Activated CD8-positive, alpha-beta T cell treated with anti-CD3 and anti-CD28 coated beads, Interleukin-2, amount 10 ng/mL, durations not matched to agents 7 days and 5 days (primary cell): ENCODE data around the gene GNA15. TPM values are rescaled to one million over a fixed set of nuclear protein-coding genes. Genes with fewer than 3 reads are reported as not detected.
A peak's percentile ranks its signal among the peaks of the same experiment; 100 is the strongest.

Experiments
- ATAC-seq: fragments of 150-1000 bp; cut with Tn5 transposase; one replicate; pipeline ENCODE4 v1.10.0; 2021; ENCODE audit warnings: moderate library complexity
- CTCF ChIA-PET: fragments of 350-600 bp; sonication (Branson Sonifier 250); formaldehyde crosslinking; loops from one replicate; lab custom pipeline; 2021; ENCODE audit warnings: antibody characterized with exemption; lab: Charles Lee
- POLR2A ChIA-PET: fragments of 350-600 bp; sonication (Branson Sonifier 250); formaldehyde crosslinking; loops from one replicate; lab custom pipeline; 2021; ENCODE audit warnings: antibody characterized with exemption; lab: Charles Lee
- DNase-seq: peaks from one replicate; pipeline ENCODE4 v3.0.0-alpha.2; 2020
- H3K27ac Mint-ChIP-seq: one replicate; pipeline ENCODE4 v1.8.0; 2021; ENCODE audit warnings: mild to moderate bottlenecking, mixed read lengths
- H3K27me3 Mint-ChIP-seq: one replicate; pipeline ENCODE4 v1.8.0; 2021; ENCODE audit warnings: low read depth, mixed read lengths
- H3K36me3 Mint-ChIP-seq: one replicate; pipeline ENCODE4 v1.8.0; 2021; ENCODE audit warnings: low read depth, mixed read lengths
- H3K4me1 Mint-ChIP-seq: one replicate; pipeline ENCODE4 v1.8.0; 2021; ENCODE audit warnings: low read depth, mixed read lengths
- H3K4me3 Mint-ChIP-seq: one replicate; pipeline ENCODE4 v1.8.0; 2021; ENCODE audit warnings: mild to moderate bottlenecking, mixed read lengths
- H3K9me3 Mint-ChIP-seq: one replicate; pipeline ENCODE4 v1.8.0; 2022; ENCODE audit warnings: mixed read lengths; ENCODE audit not compliant: insufficient read depth
- total RNA-seq, 2 experiments: library from RNA; stranded (reverse); gene quantifications; one replicate each; pipeline ENCODE4 v1.2.3, GENCODE V29; 2021

GNA15 gene
- total RNA-seq, 2 experiments from 2014 or later = 23.8 to 24.5 TPM

DNA sequence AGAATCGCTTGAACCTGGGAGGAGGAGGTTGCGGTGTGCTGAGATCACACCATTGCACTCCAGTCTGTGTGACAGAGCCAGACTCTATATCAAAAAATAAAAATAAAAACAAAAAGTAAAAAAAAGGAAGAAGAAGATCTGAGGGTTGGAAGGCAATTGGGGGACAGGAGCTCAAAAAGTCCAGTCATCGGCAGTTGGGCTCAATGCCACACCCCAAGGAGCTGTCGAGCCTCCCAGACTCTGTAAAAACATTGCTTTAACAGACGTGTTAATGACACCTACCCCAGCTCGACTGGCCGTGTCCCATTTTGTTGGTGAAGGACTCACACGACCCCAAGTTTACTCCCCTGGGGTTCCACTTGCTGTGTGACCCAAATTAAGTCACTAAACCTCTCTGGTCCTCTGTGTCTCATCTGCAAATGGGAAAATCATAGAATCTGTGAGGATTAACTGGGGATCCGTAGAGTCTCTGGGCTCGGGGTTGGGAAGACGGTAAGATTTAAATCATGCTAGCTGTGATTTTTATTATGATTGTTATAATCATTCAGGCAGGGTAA is 7.0 kb downstream of the GNA15 start:
- ChIA-PET POLR2A (interaction anchor here (0.7 to 1.1 kb wide), 2 partner anchors 9 to 338 kb away, joined by 3 read pairs; no protein-coding TSS in a partner anchor), CTCF (interaction anchor here (1.1 to 7.6 kb wide), 6 partner anchors 11 to 39 kb away, joined by 3 to 64 read pairs (median 4); no protein-coding TSS in a partner anchor)
- Mint-ChIP-seq H3K9me3 (no peaks in the 10 kb centered on the region), H3K4me1 (peaks cover 48% of the 10 kb centered on the region), H3K4me3 (no peak overlapping the region), H3K27me3 (no peaks in the 10 kb centered on the region), H3K36me3 (peaks cover 21% of the 10 kb centered on the region), H3K27ac (peak overlapping the region; percentile 66)
- DNase-seq (no peak), ATAC-seq (no peak)

DNA sequence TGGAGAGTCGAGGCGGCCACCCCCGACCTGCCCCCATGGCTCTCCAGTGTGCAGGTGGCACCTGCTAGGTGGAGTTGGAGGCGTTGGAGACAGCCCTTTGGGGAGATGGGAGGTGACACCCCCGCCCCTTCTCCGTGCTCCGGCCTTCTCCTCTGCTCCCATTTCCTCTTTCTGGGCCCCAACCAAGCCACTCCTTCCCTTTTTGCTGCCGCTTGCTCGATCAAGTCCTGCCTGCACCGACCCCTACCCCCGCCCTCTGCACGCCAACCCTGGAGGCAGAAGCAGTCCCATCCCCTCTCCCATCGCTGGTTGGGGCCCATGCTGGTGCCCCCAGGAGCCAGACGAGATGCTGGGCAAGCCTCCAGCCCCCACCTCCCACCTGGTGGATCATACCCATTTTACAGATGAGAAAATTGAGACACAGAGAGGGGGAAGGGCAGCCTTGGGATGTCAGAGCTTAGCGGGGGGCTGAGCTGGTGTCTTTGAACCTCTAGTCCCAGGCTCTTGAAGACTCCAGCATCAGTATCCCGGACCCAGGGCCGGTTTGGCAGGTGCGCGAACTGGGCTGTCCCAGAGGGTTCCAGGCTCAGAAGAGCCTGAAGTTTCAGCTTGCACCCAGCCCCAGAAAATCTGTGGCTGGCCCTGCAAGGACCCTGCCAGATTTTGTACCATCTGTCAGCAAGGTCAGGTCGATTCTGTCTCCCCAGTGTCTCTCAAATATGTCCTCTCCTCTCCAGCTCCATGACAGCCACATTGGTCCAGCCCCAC is 10.3 kb downstream of the GNA15 start:
- DNase-seq (no peak), ATAC-seq (no peak)
- Mint-ChIP-seq H3K36me3 (peaks cover 26% of the 10 kb centered on the region), H3K4me3 (no peak overlapping the region), H3K27me3 (no peaks in the 10 kb centered on the region), H3K27ac (peak overlapping the region; percentile 61), H3K9me3 (no peaks in the 10 kb centered on the region), H3K4me1 (peaks cover 42% of the 10 kb centered on the region)
- POLR2A ChIA-PET = no interaction called here
- CTCF ChIA-PET = interaction anchor here (0.7 to 7.6 kb wide), 8 partner anchors 10 to 196 kb away, joined by 3 to 64 read pairs (median 4); no protein-coding TSS in a partner anchor

DNA sequence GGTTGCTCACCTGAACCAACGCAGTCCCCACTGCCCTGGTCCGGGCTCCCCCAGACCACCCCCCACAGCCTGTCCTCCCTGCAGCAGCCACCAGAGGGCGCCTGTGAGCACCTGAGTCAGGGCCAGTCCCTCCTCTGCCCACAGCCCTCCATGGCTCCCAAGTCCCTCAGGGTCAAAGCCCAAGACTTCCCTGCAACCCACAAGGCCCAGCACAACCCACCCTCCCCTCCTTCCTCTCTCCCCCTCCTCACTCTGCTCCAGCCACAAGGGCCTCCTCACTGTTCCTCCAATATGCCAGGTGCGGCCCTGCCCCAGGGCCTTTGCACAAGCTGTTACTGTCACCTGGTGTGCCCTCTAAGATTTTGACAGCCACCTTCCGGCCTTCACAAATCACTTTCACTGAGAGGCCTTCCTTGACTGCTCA is 10.9 kb downstream of the GNA15 start:
- POLR2A ChIA-PET = no interaction called here
- DNase-seq (peak; percentile 69), ATAC-seq (peak; percentile 60)
- no peak overlapping the region for H3K4me3 Mint-ChIP-seq
- no peaks in the 10 kb centered on the region for H3K27me3 Mint-ChIP-seq
- no peaks in the 10 kb centered on the region for H3K9me3 Mint-ChIP-seq
- H3K4me1 Mint-ChIP-seq = peaks cover 37% of the 10 kb centered on the region
- H3K27ac Mint-ChIP-seq = peak overlapping the region; percentile 61
- CTCF ChIA-PET = interaction anchor here (0.7 to 7.6 kb wide), 9 partner anchors 9 to 196 kb away, joined by 3 to 64 read pairs (median 4); no protein-coding TSS in a partner anchor
- peaks cover 26% of the 10 kb centered on the region for H3K36me3 Mint-ChIP-seq

DNA sequence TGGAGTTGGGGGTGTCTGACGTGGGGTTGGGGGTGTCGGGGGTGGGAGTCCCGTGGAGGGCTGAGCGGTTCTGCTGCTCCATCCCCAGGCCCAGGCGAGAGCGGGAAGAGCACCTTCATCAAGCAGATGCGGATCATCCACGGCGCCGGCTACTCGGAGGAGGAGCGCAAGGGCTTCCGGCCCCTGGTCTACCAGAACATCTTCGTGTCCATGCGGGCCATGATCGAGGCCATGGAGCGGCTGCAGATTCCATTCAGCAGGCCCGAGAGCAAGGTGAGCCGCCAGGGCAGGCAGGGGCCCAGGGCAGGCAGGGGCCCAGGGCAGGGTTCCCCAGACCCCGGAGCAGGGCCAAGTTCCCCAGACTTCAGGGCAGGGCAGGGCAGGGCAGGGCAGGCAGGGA is 12.7 kb downstream of the GNA15 start:
- Mint-ChIP-seq H3K4me1 (peaks cover 21% of the 10 kb centered on the region), H3K27ac (no peak overlapping the region), H3K4me3 (no peak overlapping the region), H3K27me3 (no peaks in the 10 kb centered on the region), H3K36me3 (peaks cover 22% of the 10 kb centered on the region), H3K9me3 (no peaks in the 10 kb centered on the region)
- DNase-seq = no peak
- CTCF ChIA-PET = interaction anchor here (7.6 kb wide), 1 partner anchor 17 kb away, joined by 64 read pairs; no protein-coding TSS in a partner anchor
- POLR2A ChIA-PET = no interaction called here
- ATAC-seq = no peak

DNA sequence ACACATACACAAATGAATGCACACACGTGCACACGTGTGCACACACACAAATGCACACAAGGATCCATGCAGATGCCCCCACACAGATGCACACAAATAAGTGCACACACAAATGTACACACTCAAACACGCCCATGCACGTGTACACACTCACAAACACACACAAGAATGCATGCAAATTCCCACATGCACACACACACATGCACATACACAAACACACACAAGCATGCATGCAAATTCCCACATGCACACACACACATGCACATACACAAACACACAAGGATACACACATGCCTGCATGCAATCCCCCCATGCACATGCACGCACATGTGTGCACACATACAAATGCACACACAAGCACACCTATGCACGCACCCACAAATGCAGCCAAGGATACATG is 13.3 kb downstream of the GNA15 start:
- Mint-ChIP-seq H3K9me3 (no peaks in the 10 kb centered on the region), H3K4me1 (peaks cover 21% of the 10 kb centered on the region), H3K27me3 (no peaks in the 10 kb centered on the region), H3K4me3 (no peak overlapping the region), H3K27ac (peak overlapping the region; percentile 43), H3K36me3 (peaks cover 22% of the 10 kb centered on the region)
- CTCF ChIA-PET = no interaction called here
- POLR2A ChIA-PET = no interaction called here
- ATAC-seq (no peak), DNase-seq (no peak)

DNA sequence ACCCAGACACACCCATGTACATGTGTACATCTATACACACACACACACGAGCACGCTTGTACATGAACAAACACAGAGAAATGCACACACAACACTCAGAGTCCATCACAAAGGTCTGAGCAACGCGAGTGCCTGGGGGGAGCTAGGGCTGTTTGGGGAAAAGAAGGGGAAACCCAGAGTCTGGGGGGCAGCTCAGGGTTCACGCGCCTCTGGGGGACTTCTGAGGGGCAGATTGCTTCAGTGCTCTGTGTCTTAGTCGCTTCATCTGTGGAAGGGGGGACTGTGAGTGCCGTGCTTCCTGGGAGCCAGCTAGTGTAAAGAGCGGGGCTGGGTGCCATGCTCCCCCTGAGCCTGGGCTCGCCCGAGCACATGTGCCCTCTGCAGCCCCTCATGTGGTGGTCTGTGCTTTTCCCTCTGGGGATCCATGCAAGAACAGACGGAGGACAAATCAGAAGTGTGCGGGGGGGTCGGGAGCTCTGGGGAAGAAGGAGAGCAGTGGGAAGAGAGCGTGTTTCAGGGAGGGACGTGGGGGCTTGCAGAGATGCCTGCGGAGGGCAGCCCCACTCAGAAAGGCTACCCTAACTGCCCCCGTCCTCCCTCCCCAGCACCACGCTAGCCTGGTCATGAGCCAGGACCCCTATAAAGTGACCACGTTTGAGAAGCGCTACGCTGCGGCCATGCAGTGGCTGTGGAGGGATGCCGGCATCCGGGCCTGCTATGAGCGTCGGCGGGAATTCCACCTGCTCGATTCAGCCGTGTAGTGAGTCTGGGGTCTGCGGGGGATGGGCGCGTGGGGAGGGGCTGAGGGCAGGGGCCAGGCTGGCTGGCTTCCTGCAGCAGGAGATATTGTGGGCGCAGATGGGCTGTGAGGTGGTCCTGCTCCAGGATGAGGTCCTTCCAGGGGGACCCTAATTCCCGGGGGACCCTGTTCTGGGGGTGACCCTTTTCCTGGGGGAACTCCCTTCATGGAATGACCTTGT is 14.0 kb downstream of the GNA15 start:
- Mint-ChIP-seq H3K27ac (peak overlapping the region; percentile 43), H3K36me3 (peaks cover 22% of the 10 kb centered on the region), H3K27me3 (no peaks in the 10 kb centered on the region), H3K4me3 (no peak overlapping the region), H3K9me3 (no peaks in the 10 kb centered on the region), H3K4me1 (peaks cover 21% of the 10 kb centered on the region)
- CTCF ChIA-PET = interaction anchor here (0.9 kb wide), 1 partner anchor 10 kb away, joined by 3 read pairs; no protein-coding TSS in a partner anchor
- ATAC-seq = no peak
- POLR2A ChIA-PET = no interaction called here
- no peak for DNase-seq

DNA sequence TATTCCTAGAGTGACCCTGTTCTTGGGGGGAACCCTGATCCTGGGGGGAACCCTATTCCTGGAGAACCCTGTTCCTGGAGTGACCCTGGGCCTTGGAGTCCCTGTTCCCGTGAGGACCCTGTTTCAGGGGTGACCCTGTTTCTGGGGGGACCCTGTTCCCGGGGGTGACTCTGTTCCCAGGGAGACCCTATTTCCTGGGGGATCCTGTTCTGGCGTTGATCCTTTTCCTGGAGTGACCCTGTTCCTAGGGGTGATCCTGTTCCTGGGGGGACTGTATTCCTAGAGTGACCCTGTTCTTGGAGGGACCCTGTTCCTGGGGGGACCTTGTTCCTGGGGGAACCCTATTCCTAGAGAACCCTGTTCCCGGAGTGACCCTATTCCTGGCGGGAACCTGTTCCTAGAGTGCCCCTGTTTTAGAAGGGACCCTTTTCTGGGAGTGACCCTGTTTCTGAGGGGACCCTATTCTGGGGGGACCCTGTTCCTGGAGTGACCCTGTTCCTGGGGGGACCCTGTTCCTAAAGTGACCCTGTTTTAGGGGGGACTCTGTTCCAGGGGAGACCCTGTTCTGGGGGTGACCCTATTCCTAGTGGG is 15.0 kb downstream of the GNA15 start:
- Mint-ChIP-seq H3K36me3 (peaks cover 22% of the 10 kb centered on the region), H3K27ac (no peak overlapping the region), H3K9me3 (no peaks in the 10 kb centered on the region), H3K4me1 (peaks cover 19% of the 10 kb centered on the region), H3K4me3 (no peak overlapping the region), H3K27me3 (no peaks in the 10 kb centered on the region)
- ChIA-PET CTCF (interaction anchor here (1.0 to 2.4 kb wide), 2 partner anchors 11 to 13 kb away, joined by 3 to 8 read pairs; no protein-coding TSS in a partner anchor), POLR2A (no interaction called here)
- no peak for ATAC-seq
- DNase-seq = no peak

DNA sequence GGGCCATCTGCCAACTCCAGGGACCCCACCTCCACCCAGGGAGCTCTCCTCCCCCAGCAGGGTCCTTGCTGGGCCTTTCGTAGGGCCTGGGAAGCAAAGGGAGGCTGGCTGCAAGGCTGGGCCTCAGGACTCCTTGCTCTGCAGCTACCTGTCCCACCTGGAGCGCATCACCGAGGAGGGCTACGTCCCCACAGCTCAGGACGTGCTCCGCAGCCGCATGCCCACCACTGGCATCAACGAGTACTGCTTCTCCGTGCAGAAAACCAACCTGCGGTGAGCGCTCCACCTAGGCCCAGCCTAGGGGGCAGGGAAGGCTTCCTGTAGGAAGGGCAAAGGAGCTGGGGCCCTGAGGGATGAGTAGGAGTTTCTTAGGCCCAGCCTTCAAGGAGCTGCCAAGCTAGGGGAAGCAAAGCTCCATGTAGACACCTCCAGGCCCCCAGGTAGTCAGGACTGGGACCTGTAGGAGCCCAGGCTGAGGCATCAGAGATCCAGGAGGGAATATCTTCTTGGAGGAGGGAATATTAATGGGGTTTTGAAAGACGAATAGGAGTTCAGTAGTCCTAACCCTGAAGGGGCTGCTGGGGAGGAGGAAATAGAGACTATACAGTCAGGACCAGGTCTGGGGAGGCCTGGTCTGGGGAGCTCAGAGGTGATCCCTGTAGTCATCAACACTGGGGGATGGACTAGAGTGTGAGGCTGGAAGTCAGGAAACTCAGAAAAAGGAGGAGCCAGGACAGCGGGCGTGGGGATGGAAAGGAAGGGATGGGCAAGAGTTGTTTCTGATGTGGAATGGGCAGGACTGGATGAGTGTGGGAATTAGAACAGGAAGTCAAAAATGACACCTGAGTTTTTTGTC is 16.0 kb downstream of the GNA15 start:
- DNase-seq (no peak), ATAC-seq (no peak)
- Mint-ChIP-seq H3K4me1 (peaks cover 10% of the 10 kb centered on the region), H3K36me3 (peaks cover 18% of the 10 kb centered on the region), H3K27ac (no peak overlapping the region), H3K27me3 (no peaks in the 10 kb centered on the region), H3K9me3 (no peaks in the 10 kb centered on the region), H3K4me3 (no peak overlapping the region)
- ChIA-PET CTCF (interaction anchor here (0.9 to 2.4 kb wide), 6 partner anchors 10 to 76 kb away, joined by 3 to 8 read pairs (median 3); no protein-coding TSS in a partner anchor), POLR2A (interaction anchor here (0.7 to 1.0 kb wide), 2 partner anchors 9 to 28 kb away, joined by 3 read pairs; no protein-coding TSS in a partner anchor)

DNA sequence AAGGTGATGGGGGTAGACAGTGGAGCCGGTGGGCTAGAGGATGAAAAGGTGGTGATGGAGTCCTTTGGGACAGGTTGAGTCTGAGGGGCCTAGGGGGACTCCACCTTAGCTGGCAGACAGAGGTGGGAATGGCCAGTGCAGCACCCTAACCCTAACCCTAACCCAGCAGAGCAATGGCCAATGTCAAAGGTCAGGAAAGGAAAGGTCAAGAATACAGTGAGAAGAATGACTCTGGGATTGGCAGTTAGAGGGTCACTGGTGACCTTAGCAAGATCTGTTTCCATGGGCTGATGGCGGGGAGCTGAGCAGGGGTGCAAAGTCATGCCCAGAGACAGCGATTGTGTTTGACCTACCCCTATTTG is 16.6 kb downstream of the GNA15 start:
- Mint-ChIP-seq H3K4me1 (peaks cover 13% of the 10 kb centered on the region), H3K27me3 (no peaks in the 10 kb centered on the region), H3K4me3 (no peak overlapping the region), H3K9me3 (peaks cover 3% of the 10 kb centered on the region), H3K36me3 (peaks cover 23% of the 10 kb centered on the region), H3K27ac (no peak overlapping the region)
- CTCF ChIA-PET = interaction anchor here (0.9 to 2.4 kb wide), 5 partner anchors 10 to 76 kb away, joined by 3 to 8 read pairs (median 3); no protein-coding TSS in a partner anchor
- no peak for ATAC-seq
- no peak for DNase-seq
- POLR2A ChIA-PET = interaction anchor here (1.0 kb wide), 1 partner anchor 27 kb away, joined by 3 read pairs; no protein-coding TSS in a partner anchor
